ENCODE measurements around the gene ATXN7L2. TPM values are rescaled to one million over a fixed set of nuclear protein-coding genes. Genes with fewer than 3 reads are reported as not detected.

ATXN7L2 gene
- total and polyA plus RNA-seq, 3 donors from 2014 or later = 28.7 to 55.2 (median 40.9) TPM

DNA sequence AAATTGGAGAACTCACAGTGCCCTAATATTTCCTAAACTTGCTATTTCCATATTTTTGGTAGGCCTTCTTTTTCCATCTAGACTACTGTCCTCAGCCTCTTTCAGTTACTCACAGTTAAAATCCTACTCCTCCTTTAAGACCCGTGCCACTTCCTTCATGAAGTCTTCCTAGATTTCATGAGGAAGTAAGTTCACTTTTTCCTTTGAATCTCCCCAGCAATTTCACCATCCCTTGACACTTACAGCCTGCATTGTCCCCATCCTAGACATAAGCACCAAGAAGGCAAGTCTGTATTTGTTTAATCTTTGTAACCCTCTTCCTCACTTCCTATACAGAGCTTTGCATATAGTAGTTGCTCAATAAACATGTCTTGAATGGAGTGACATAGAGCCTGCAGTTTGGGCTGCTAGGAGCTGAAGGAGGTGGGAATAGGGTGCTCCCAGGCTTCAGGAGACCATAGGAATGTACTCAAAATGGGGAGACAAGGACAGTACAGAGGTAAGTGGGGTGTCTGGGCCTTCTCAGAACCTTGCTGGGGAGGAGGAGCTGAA is 50.7 kb downstream of the ATXN7L2 start:
- DNase-seq = no peak
- Histone ChIP-seq H3K9me3 (no peaks in the 10 kb centered on the region), H3K36me3 (ENCODE audit: low read depth, missing control alignments) (no peaks in the 10 kb centered on the region), H3K4me1 (peaks cover 49% of the 10 kb centered on the region), H3K27me3 (no peaks in the 10 kb centered on the region), H3K27ac (no peak overlapping the region), H3K4me3 (no peak overlapping the region)
- TF ChIP-seq POLR2A (IDR thresholded peaks at IDR 0.05) = no peak
- TF ChIP-seq, protein P1, sequence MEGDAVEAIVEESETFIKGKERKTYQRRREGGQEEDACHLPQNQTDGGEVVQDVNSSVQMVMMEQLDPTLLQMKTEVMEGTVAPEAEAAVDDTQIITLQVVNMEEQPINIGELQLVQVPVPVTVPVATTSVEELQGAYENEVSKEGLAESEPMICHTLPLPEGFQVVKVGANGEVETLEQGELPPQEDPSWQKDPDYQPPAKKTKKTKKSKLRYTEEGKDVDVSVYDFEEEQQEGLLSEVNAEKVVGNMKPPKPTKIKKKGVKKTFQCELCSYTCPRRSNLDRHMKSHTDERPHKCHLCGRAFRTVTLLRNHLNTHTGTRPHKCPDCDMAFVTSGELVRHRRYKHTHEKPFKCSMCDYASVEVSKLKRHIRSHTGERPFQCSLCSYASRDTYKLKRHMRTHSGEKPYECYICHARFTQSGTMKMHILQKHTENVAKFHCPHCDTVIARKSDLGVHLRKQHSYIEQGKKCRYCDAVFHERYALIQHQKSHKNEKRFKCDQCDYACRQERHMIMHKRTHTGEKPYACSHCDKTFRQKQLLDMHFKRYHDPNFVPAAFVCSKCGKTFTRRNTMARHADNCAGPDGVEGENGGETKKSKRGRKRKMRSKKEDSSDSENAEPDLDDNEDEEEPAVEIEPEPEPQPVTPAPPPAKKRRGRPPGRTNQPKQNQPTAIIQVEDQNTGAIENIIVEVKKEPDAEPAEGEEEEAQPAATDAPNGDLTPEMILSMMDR (IDR thresholded peaks at IDR 0.05) = no peak
- 86 to 87% methylated on average over 1 of the region's 1 CpG for WGBS, 2 donors
- intact Hi-C loops (cut with DNase I; ENCODE audit: low total_unique reads) = loop anchor here (5.0 kb wide), 1 partner anchor 42 kb away; the partner anchor contains the start of gene CYB561D1

- intact Hi-C loops (cut with DNase I; ENCODE audit: low total_unique reads) = no loop called here
- WGBS, 2 donors = 70 to 77% methylated on average over 4 of the region's 4 CpGs
- H3K27ac ChIP-seq = no peak overlapping the region
Measured at GRCh38 chr1:109535481-109535880, 51.8 kb downstream of the ATXN7L2 start.

GRCh38 chr1:109535971-109536491 is 52.3 kb downstream of the ATXN7L2 start:
- Histone ChIP-seq H3K9me3 (no peaks in the 10 kb centered on the region), H3K27me3 (no peaks in the 10 kb centered on the region), H3K4me3 (no peak overlapping the region), H3K4me1 (peaks cover 43% of the 10 kb centered on the region), H3K27ac (no peak overlapping the region), H3K36me3 (ENCODE audit: low read depth, missing control alignments) (no peaks in the 10 kb centered on the region)
- DNase-seq = peak; percentile 82
- no peak for TF ChIP-seq POLR2A (IDR thresholded peaks at IDR 0.05)
- TF ChIP-seq, protein P1 (IDR thresholded peaks at IDR 0.05) = no peak
- WGBS, 2 donors = 64 to 68% methylated on average over 4 to 5 of the region's 5 CpGs
- intact Hi-C loops (cut with DNase I; ENCODE audit: low total_unique reads) = no loop called here

More at GRCh38 chr1:109535481-109535880, 51.8 kb downstream of the ATXN7L2 start:
- Histone ChIP-seq H3K4me3 (no peak overlapping the region), H3K27me3 (no peaks in the 10 kb centered on the region), H3K9me3 (no peaks in the 10 kb centered on the region), H3K4me1 (peaks cover 48% of the 10 kb centered on the region), H3K36me3 (ENCODE audit: low read depth, missing control alignments) (no peaks in the 10 kb centered on the region)
- DNase-seq = no peak
- TF ChIP-seq, protein P1 (IDR thresholded peaks at IDR 0.05) = no peak
- TF ChIP-seq POLR2A (IDR thresholded peaks at IDR 0.05) = no peak

- Histone ChIP-seq H3K27me3 (no peaks in the 10 kb centered on the region), H3K4me1 (peaks cover 27% of the 10 kb centered on the region), H3K36me3 (ENCODE audit: low read depth, missing control alignments) (no peaks in the 10 kb centered on the region), H3K9me3 (no peaks in the 10 kb centered on the region), H3K4me3 (no peak overlapping the region), H3K27ac (no peak overlapping the region)
- WGBS, 2 donors = 86 to 87% methylated on average over 9 of the region's 9 CpGs
- DNase-seq = no peak
- intact Hi-C loops (cut with DNase I; ENCODE audit: low total_unique reads) = no loop called here
- TF ChIP-seq, protein P1 (IDR thresholded peaks at IDR 0.05) = no peak
- TF ChIP-seq POLR2A (IDR thresholded peaks at IDR 0.05) = no peak
Measured at GRCh38 chr1:109537450-109538178, 53.9 kb downstream of the ATXN7L2 start.
